ENCODE results near the gene ERC2. TPM values are rescaled to one million over a fixed set of nuclear protein-coding genes. Genes with fewer than 3 reads are reported as not detected.

ERC2 gene
- polyA plus RNA-seq, 3 donors: not detected

GRCh38 chr3:56351537-56351936 lies 116.7 kb downstream of the ERC2 start:
- no CpG with 5 or more reads among the region's 1 CpG for WGBS (ENCODE audit: insufficient coverage)
- no peak overlapping the region for H3K27ac Mint-ChIP-seq
- intact Hi-C loops (cut with micrococcal nuclease): no loop called here

GRCh38 chr3:56347219-56347871 lies 120.9 kb downstream of the ERC2 start:
- 13% methylated on average over 3 of the region's 5 CpGs for WGBS (ENCODE audit: insufficient coverage)
- no peak overlapping the region for H3K9ac ChIP-seq (ENCODE audit: insufficient read depth, low read length, poor library complexity, severe bottlenecking)
- no peak overlapping the region for H3K4me3 ChIP-seq (replicated peaks in 1 of 3; ENCODE audit: low read depth in 2 of 3, low read length in 3 of 3)
- Mint-ChIP-seq H3K4me1 (no peaks in the 10 kb centered on the region), H3K4me3 (no peak overlapping the region), H3K36me3 (no peaks in the 10 kb centered on the region), H3K27me3 (ENCODE audit: low read depth in 3 of 3) (peaks cover 3 to 6% (median 3%) of the 10 kb centered on the region in 3 donors), H3K9me3 (peaks cover 0 to 4% (median 0%) of the 10 kb centered on the region in 7 donors), H3K27ac (no peak overlapping the region)
- H3K79me2 ChIP-seq (ENCODE audit: insufficient read depth, low read length): no peaks in the 10 kb centered on the region
- H4K20me1 ChIP-seq (ENCODE audit: insufficient read depth, low read length): no peaks in the 10 kb centered on the region
- H3K27me3 ChIP-seq (ENCODE audit: control insufficient read depth in 2 of 2, insufficient read depth in 2 of 2, low read length in 2 of 2): no peaks in the 10 kb centered on the region
- no peaks in the 10 kb centered on the region for H3K4me1 ChIP-seq (ENCODE audit: control insufficient read depth in 1 of 2, insufficient read depth in 2 of 2, low read length in 2 of 2)
- H3K36me3 ChIP-seq (replicated peaks in 1 of 2; ENCODE audit: control insufficient read depth in 1 of 2, insufficient read depth in 2 of 2, low read length in 2 of 2): no peaks in the 10 kb centered on the region
- no peak overlapping the region for H3K27ac ChIP-seq (ENCODE audit: low read depth in 1 of 2, low read length in 2 of 2)
- TF ChIP-seq CTCF (IDR thresholded peaks at IDR 0.05): peak; percentile 29
- intact Hi-C loops (cut with micrococcal nuclease): no loop called here
- no peak overlapping the region for H2AFZ ChIP-seq (ENCODE audit: insufficient read depth, low read depth, low read length, poor library complexity, severe bottlenecking)
- no peaks in the 10 kb centered on the region for H3K9me3 ChIP-seq (replicated peaks in 1 of 2; ENCODE audit: control insufficient read depth in 1 of 2, insufficient read depth in 1 of 2, low read length in 2 of 2)
- no peak for DNase-seq
- no peak overlapping the region for H3K4me2 ChIP-seq (replicated peaks; ENCODE audit: extremely low read depth, low read length, poor library complexity, severe bottlenecking)

More at GRCh38 chr3:56351537-56351936, 116.7 kb downstream of the ERC2 start:
- Histone ChIP-seq H3K4me2 (replicated peaks; ENCODE audit: extremely low read depth, low read length, poor library complexity, severe bottlenecking) (no peak overlapping the region), H2AFZ (ENCODE audit: insufficient read depth, low read depth, low read length, poor library complexity, severe bottlenecking) (no peak overlapping the region), H3K9ac (ENCODE audit: insufficient read depth, low read length, poor library complexity, severe bottlenecking) (no peak overlapping the region), H3K4me3 (replicated peaks in 1 of 3; ENCODE audit: low read depth in 2 of 3, low read length in 3 of 3) (no peak overlapping the region), H3K36me3 (replicated peaks in 1 of 2; ENCODE audit: control insufficient read depth in 1 of 2, insufficient read depth in 2 of 2, low read length in 2 of 2) (no peaks in the 10 kb centered on the region), H3K27me3 (ENCODE audit: control insufficient read depth in 2 of 2, insufficient read depth in 2 of 2, low read length in 2 of 2) (no peaks in the 10 kb centered on the region), H3K27ac (ENCODE audit: low read depth in 1 of 2, low read length in 2 of 2) (no peak overlapping the region), H3K4me1 (ENCODE audit: control insufficient read depth in 1 of 2, insufficient read depth in 2 of 2, low read length in 2 of 2) (no peaks in the 10 kb centered on the region), H4K20me1 (ENCODE audit: insufficient read depth, low read length) (no peaks in the 10 kb centered on the region), H3K9me3 (replicated peaks in 1 of 2; ENCODE audit: control insufficient read depth in 1 of 2, insufficient read depth in 1 of 2, low read length in 2 of 2) (no peaks in the 10 kb centered on the region), H3K79me2 (ENCODE audit: insufficient read depth, low read length) (no peaks in the 10 kb centered on the region)
- Mint-ChIP-seq H3K4me3 (no peak overlapping the region), H3K27me3 (ENCODE audit: low read depth in 3 of 3) (peaks cover 3 to 6% (median 4%) of the 10 kb centered on the region in 3 donors), H3K36me3 (no peaks in the 10 kb centered on the region), H3K9me3 (peaks cover 0 to 8% (median 4%) of the 10 kb centered on the region in 7 donors), H3K4me1 (peaks cover 5% of the 10 kb centered on the region)
- no peak for TF ChIP-seq CTCF (IDR thresholded peaks at IDR 0.05)
- no peak for DNase-seq

Data from CD14-positive monocyte (primary cell).